Measurements from ENCODE around the gene AKR1D1.

GRCh38 chr7:138074540-138074939, 1.7 kb upstream of the AKR1D1 start:
- no peak for TF ChIP-seq EP300 (IDR thresholded peaks at IDR 0.05; ENCODE audit: low read depth)
- no peak for TF ChIP-seq CTCF (IDR thresholded peaks at IDR 0.05)
- no peak for TF ChIP-seq POLR2A (IDR thresholded peaks at IDR 0.05)
